ENCODE results near the gene PIP5K1B. TPM values are rescaled to one million over a fixed set of nuclear protein-coding genes. Genes with fewer than 3 reads are reported as not detected.

The PIP5K1B gene
- total RNA-seq, 1 donor from 2014 or later: not detected

DNA sequence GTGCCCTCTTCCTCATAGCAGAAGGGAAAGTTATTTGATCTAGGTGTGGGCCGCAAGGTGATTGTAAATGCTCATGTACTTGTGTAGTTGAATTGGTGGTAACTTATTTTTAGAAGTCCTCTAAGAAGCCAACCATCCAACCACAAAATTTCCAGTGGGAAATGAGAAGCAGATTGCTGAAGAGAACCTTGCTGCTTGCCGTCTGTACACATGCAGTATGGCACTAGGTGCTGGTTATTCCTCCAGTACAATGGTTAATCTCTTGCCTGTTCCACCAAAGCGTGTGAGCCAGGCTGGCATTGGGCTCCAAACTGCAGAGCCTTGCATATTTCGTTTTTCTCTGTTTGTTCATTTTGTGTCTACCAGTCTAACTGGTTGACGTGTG, 28.0 kb downstream of the PIP5K1B start:
- DNase-seq (ENCODE audit: low read depth): no peak
- TF ChIP-seq, protein P1, sequence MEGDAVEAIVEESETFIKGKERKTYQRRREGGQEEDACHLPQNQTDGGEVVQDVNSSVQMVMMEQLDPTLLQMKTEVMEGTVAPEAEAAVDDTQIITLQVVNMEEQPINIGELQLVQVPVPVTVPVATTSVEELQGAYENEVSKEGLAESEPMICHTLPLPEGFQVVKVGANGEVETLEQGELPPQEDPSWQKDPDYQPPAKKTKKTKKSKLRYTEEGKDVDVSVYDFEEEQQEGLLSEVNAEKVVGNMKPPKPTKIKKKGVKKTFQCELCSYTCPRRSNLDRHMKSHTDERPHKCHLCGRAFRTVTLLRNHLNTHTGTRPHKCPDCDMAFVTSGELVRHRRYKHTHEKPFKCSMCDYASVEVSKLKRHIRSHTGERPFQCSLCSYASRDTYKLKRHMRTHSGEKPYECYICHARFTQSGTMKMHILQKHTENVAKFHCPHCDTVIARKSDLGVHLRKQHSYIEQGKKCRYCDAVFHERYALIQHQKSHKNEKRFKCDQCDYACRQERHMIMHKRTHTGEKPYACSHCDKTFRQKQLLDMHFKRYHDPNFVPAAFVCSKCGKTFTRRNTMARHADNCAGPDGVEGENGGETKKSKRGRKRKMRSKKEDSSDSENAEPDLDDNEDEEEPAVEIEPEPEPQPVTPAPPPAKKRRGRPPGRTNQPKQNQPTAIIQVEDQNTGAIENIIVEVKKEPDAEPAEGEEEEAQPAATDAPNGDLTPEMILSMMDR (conservative IDR thresholded peaks at IDR 0.05; ENCODE audit: low read depth, low read length): no peak
- no peak overlapping the region for H3K4me3 ChIP-seq (ENCODE audit: low read depth, low read length)

DNA sequence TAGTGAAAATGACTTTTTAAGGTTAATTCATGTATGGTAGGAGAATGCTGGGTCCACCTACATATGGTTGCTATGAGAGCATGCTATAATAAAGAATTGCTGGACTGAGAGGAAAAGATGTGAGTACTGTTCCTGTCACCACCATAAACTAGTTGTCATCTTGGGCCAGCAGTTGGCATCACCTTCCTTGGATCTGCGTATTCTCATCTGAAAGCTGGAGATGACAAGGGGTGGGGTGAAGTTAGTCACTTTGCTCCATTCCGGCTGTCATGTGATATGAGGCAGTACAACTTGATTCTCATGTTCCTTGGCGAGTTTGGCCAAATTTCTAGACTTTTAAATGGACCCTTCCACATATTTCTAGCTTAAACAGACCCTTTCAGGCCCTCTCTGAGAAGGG, 33.3 kb downstream of the PIP5K1B start:
- TF ChIP-seq, protein P1 (conservative IDR thresholded peaks at IDR 0.05; ENCODE audit: low read depth, low read length): no peak
- H3K4me3 ChIP-seq (ENCODE audit: low read depth, low read length): no peak overlapping the region
- DNase-seq (ENCODE audit: low read depth): no peak

DNA sequence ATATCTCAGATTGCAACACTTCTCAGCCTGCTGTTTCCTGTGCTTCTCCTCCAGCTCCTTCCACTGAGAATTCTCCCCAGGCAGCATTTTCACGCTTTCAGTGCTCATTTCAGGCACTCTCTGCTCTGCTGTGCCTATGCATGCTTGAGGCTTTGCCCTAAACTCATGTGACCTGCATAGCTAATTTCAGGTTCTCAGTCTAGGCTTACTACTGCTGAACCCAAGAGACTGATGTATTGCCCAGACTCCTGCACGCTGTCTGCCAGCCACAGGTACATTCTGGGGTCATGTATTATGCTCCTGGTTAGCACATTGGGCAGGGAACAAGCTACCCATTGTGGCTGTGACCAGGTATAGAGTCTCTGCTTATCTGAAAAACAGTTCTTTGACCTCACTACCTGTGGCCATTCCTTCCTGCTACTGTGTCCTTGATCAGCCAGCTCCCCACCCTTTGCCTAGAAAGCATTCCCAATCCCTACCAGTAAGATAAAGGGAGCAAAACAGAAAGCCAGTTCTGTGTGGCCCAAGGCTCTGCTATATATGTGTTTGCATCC, 34.7 kb downstream of the PIP5K1B start:
- DNase-seq (ENCODE audit: low read depth): no peak
- no peak overlapping the region for H3K4me3 ChIP-seq (ENCODE audit: low read depth, low read length)
- TF ChIP-seq, protein P1 (conservative IDR thresholded peaks at IDR 0.05; ENCODE audit: low read depth, low read length): no peak

DNA sequence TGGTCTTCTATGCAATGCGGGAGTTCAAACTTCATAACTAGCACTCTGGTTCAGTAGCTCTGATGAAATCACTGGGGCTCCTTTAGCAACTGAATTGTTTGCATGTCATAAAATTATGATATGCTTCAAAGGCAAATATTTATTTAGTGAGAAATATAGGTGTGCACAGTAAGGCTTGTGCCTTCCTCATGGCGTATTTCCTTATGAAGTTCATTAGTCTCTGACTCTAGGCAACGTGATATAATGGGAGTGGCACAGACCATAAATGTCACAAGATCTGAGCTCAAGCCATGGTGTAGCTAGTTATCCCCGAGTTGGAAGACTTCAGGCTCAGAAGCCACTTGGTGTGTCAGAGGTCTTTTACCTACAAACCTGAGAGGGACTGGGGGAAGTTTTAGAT, 35.5 kb downstream of the PIP5K1B start:
- no peak overlapping the region for H3K4me3 ChIP-seq (ENCODE audit: low read depth, low read length)
- TF ChIP-seq, protein P1 (conservative IDR thresholded peaks at IDR 0.05; ENCODE audit: low read depth, low read length): no peak
- no peak for DNase-seq (ENCODE audit: low read depth)

DNA sequence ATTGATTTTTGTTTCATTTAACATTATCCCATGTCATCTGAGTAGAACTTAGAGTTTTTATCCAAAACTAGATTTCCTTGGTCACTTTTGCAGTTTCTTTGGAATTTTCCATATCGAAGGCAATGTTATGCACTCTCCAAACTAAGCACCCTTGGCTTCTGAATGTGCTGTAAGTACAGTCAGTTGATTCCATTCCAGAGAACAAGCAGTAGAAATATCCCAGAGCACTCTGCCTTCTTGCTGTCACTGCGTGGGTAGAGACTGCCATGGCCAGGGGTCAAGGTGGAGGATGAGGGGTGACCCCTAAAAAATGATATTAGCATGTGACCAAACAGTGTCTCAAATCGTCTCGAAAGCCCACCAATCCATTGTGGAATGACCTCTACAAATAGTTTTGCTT, 36.2 kb downstream of the PIP5K1B start:
- no peak overlapping the region for H3K4me3 ChIP-seq (ENCODE audit: low read depth, low read length)
- TF ChIP-seq, protein P1 (conservative IDR thresholded peaks at IDR 0.05; ENCODE audit: low read depth, low read length): no peak
- DNase-seq (ENCODE audit: low read depth): no peak

DNA sequence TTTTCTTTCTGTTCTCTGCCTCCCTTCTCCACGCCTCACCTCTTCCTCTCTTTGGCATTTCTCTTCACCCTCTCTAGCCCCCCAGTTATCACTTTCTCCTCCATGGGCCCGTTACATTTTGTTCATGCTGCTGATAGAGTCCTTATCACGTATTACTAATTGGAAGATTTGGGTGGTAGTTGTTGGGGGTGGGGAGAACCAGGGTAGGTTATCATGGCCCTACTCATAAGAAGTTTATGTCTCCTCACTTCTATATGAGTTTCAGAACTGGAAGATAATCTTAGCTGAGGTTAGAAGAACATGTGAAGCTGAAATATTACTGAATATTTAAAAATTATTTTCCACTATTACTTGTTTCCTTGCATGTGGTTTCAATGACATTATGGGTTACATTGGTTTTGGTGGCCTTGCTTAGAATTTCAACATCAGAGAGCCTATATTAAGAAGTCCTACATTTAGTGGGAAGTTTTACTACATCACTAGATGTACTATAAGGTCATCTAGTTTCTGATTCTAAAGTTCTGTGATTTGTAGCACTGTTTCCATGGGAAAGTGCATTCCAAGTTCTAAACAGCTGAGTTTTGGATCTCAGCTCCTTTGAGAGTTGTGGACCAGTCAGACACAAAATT, 36.8 kb downstream of the PIP5K1B start:
- no peak for DNase-seq (ENCODE audit: low read depth)
- TF ChIP-seq, protein P1 (conservative IDR thresholded peaks at IDR 0.05; ENCODE audit: low read depth, low read length): no peak
- H3K4me3 ChIP-seq (ENCODE audit: low read depth, low read length): no peak overlapping the region

DNA sequence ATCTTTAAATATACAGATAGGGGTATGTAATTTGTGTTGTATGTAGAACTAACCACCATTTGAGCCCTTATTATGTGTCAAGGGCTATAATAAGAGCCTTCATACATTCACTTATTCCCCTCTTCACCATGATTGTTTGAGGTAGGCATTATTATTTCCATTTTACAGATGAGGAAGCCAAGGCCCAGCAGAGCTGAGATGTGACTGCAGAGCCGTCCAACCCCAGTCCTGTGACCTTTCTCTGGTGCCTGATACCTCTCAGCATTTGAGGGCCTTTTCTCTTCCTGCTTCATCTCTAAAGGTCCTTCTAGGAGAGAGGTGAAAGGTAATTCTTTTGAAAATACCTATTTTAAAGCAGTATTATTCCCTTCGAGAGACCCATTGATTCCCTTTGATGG, 37.3 kb downstream of the PIP5K1B start:
- H3K4me3 ChIP-seq (ENCODE audit: low read depth, low read length): no peak overlapping the region
- DNase-seq (ENCODE audit: low read depth): no peak
- TF ChIP-seq, protein P1 (conservative IDR thresholded peaks at IDR 0.05; ENCODE audit: low read depth, low read length): no peak

Data from epithelial cell of proximal tubule (primary cell).